ENCODE data around the gene FAM222B. TPM values are rescaled to one million over a fixed set of nuclear protein-coding genes. Genes with fewer than 3 reads are reported as not detected.

Gene FAM222B, protein sequence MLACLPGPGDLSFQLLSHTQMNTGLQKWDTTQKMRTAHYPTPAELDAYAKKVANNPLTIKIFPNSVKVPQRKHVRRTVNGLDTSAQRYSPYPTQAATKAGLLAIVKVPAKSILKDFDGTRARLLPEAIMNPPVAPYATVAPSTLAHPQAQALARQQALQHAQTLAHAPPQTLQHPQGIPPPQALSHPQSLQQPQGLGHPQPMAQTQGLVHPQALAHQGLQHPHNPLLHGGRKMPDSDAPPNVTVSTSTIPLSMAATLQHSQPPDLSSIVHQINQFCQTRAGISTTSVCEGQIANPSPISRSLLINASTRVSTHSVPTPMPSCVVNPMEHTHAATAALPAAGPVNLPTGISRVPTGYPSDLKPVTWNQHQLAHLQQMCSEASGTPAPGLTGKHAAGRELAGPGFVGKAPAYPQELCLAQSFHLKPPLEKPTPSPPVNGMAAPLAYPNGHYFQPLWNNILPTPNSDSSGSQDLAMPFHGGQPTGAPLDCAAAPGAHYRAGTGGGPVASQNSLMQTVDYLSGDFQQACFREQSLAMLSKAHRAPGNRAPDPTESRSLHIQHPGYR
- total RNA-seq = 10 to 100 TPM; 18.7 to 25.1 TPM

DNA sequence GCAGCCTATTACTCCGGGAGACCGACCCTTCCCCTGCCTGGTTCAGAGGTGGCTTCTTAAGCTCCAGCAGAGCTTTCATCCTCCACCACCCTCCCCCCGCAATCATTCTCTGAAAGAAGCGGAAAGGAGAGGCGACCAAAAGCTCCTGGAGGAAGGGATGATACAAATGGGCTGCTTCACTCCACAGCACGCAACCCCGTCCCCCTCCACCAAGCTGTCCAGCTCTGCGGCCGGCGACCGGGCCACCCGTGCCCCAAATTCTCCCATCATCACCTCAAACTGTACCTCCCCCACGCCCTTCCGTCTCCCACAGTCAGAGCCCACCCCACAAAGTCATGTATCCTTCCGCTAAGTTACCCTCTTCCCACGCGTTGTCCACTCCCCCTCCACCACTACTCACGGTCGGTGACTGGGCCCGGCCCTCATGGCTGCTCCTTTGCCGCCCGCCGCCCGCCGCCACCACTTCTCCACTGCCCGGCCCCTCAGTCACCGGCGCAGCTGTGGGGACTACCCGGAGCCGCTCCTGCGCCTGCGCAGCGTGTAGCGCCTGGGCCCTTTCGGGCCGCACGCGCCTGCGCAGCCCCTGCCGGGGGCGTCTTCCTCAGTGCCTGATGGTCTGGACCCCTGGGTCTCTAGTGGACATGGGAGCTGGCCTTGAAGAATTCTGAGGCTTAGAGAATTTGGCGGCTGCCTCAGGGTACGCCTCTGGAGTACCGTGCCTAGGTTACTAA, at the start of gene FAM222B:
FAM222B (minus strand) TSS at position 509 of the 731 bp plus-strand sequence. CDS start 76,123 bp downstream, outside the sequence.
- H3K4me3 Mint-ChIP-seq = peak within 1 kb of the TSS; percentile 100
- H3K4me1 Mint-ChIP-seq = peaks cover 13% of the 10 kb centered on the region
- peak within 1 kb of the TSS; percentile 99 for H3K27ac Mint-ChIP-seq
- H3K9me3 Mint-ChIP-seq = no peaks in the 10 kb centered on the region
- ATAC-seq (replicated peaks) = peak; percentile 98
- H3K36me3 Mint-ChIP-seq (ENCODE audit: low read depth) = peaks cover 17% of the 10 kb centered on the region
- no peaks in the 10 kb centered on the region for H3K27me3 Mint-ChIP-seq

DNA sequence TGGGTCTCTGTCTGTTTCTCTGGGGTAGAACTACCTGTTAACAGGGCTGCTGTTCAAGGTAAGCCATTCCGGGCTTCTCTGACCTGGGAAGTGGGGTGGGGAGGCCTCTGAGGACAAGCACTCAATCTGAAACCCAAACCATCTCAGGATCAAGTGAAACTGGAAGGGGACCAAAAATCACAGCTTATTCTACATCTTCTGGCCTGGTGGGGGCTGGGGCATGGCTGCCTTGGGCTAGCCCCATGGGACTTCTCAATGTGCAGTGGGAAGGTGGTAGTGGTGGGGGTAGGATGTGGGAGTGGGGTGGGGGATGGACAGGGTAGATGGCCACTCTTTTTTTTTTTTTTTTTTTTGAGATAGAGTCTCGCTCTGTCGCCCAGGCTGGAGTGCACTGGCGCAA, 49.4 kb upstream of the FAM222B start:
- ATAC-seq (replicated peaks) = no peak
- H3K36me3 Mint-ChIP-seq (ENCODE audit: low read depth) = peaks cover 50% of the 10 kb centered on the region
- H3K27ac Mint-ChIP-seq = peak overlapping the region; percentile 100
- H3K4me3 Mint-ChIP-seq = peak overlapping the region; percentile 66
- peaks cover 36% of the 10 kb centered on the region for H3K4me1 Mint-ChIP-seq
- no peaks in the 10 kb centered on the region for H3K9me3 Mint-ChIP-seq
- H3K27me3 Mint-ChIP-seq = no peaks in the 10 kb centered on the region

DNA sequence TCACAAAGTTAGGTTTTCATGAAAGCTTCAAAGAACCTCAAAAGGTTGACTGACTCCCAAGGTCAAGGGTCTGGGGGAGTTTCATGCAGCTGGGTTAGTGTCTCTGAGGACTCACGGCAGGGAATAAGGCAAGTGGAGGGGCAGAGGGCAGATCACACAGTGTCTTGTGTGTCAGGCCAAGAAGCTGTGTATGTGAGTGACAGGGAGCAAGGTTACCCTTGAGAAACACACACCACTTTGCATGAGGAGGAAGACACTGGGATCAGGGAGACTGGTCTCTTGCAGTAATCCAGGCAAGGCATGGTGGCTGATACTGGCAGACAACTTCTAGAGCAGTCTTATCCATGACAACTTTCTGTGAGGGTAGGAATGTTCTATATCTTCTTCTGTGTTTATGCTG, 48.6 kb upstream of the FAM222B start:
- H3K9me3 Mint-ChIP-seq = no peaks in the 10 kb centered on the region
- H3K4me3 Mint-ChIP-seq = peak overlapping the region; percentile 66
- no peaks in the 10 kb centered on the region for H3K27me3 Mint-ChIP-seq
- no peak for ATAC-seq (replicated peaks)
- peak overlapping the region; percentile 100 for H3K27ac Mint-ChIP-seq
- H3K36me3 Mint-ChIP-seq (ENCODE audit: low read depth) = peaks cover 41% of the 10 kb centered on the region
- peaks cover 37% of the 10 kb centered on the region for H3K4me1 Mint-ChIP-seq

DNA sequence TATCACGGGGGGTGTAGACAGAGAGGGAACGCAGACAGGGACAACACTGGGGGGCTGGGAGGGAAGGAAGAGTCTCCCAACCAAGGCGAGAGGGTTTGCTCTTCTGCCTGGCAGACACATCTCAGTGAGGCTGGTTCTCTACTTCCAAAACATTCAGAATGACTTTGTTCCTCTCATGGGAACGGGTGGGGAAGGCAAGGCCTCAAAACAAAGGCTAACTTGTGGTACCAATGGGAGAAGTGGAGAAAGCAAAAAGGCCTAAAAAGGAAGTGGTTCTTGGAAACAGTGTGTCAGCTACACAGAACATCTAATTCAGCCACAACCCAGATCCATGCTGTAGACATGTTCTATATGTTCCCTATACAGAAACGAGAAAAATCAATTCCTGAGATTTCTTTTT, 47.4 kb upstream of the FAM222B start:
- Mint-ChIP-seq H3K9me3 (no peaks in the 10 kb centered on the region), H3K27ac (peak overlapping the region; percentile 74), H3K4me3 (no peak overlapping the region), H3K27me3 (no peaks in the 10 kb centered on the region), H3K4me1 (peaks cover 29% of the 10 kb centered on the region), H3K36me3 (ENCODE audit: low read depth) (peaks cover 38% of the 10 kb centered on the region)
- peak; percentile 30 for ATAC-seq (replicated peaks)

DNA sequence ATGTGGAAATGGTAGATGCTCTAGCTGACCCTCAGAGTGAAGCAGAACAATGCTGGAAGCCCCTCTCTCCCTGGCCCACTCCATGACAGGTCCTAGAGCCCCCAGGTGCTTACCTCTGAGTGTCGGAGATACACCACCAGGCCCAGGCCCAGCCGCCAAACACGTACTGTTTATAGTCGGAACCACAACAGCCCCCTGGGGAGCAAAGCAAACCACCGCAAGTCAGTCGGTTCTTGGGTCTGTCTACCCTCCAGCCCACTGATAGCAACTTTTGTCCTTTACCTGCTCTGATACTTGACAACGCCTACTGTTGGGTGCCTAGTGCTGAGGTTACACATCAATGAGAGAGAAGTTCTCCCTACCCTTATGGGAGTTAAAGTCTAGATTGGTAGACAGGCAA, 46.2 kb upstream of the FAM222B start:
- peaks cover 27% of the 10 kb centered on the region for H3K4me1 Mint-ChIP-seq
- H3K27me3 Mint-ChIP-seq = no peaks in the 10 kb centered on the region
- peaks cover 47% of the 10 kb centered on the region for H3K36me3 Mint-ChIP-seq (ENCODE audit: low read depth)
- no peak for ATAC-seq (replicated peaks)
- H3K27ac Mint-ChIP-seq = peak overlapping the region; percentile 61
- no peaks in the 10 kb centered on the region for H3K9me3 Mint-ChIP-seq
- no peak overlapping the region for H3K4me3 Mint-ChIP-seq

DNA sequence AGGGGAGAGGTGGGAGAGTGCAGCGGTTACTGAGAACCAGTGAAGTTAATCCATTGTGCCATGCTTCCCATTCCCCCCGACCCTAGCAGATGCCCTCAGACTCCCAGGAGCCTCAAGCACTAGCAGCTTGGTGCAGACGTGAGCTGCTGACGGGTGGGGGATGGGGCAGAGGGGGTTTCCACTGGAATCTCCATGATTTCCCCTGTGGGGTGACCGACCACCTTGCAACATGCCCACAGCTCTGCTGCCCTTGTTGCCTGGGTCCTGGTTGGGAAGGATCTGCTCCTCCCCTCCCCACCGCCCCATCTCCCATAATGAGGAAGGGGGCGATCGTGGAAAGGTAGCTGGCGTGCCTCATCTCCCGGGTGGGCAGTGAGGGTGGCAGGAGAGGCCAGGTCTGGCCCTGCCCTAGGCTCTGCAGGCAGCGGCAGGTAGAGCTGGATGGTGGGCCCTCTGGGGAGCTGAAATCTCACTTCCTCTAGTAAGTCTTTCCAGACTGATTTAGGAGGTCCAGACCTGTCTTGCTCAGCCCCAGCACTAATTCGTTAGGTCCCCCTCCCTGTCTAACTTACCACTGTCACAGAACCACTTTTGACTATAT, 45.4 kb upstream of the FAM222B start:
- peaks cover 43% of the 10 kb centered on the region for H3K36me3 Mint-ChIP-seq (ENCODE audit: low read depth)
- no peak overlapping the region for H3K27ac Mint-ChIP-seq
- peaks cover 18% of the 10 kb centered on the region for H3K4me1 Mint-ChIP-seq
- no peak for ATAC-seq (replicated peaks)
- H3K4me3 Mint-ChIP-seq = no peak overlapping the region
- no peaks in the 10 kb centered on the region for H3K27me3 Mint-ChIP-seq
- H3K9me3 Mint-ChIP-seq = no peaks in the 10 kb centered on the region

DNA sequence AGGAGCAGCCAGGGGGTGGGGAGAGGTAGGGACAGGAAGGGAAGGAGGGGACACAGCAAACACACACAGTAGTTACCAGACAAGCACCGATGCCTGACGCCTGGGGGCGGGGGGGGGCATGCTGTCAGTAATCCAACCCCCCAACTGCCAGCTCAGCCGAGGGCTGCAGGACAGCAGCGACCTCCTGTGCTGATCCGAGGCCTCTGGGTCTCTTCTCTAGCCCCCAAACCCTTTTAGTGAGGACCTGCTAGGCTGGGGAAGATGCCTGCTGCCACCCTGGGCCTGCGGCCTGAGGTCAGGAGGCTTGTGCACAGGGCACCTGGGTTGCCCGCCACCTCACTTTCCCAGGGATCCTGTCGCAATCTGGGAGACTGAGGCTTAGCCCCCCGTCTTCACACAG, 43.4 kb upstream of the FAM222B start:
- H3K36me3 Mint-ChIP-seq (ENCODE audit: low read depth) = peaks cover 48% of the 10 kb centered on the region
- peak overlapping the region; percentile 51 for H3K27ac Mint-ChIP-seq
- no peak for ATAC-seq (replicated peaks)
- no peaks in the 10 kb centered on the region for H3K27me3 Mint-ChIP-seq
- no peaks in the 10 kb centered on the region for H3K9me3 Mint-ChIP-seq
- H3K4me3 Mint-ChIP-seq = no peak overlapping the region
- H3K4me1 Mint-ChIP-seq = peaks cover 6% of the 10 kb centered on the region

DNA sequence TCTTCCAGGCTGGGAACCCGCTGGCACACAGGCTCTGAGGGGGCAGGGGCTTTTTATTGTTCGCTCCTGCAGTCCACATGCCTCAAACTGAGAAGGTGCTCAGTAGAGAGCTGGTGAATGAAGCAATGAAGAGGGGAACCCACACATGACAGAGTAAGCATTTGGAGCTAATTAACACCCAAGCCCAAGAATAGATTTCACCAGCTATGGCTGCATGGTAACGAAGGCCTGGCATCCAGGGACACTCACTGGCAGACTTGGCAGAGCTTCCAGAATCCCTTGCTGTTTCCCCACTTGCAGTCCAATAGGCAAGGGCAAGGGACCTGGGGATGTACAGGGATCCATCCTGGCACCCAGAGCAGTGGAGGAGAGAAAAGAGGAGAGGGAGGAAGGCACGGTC, 42.8 kb upstream of the FAM222B start:
- Mint-ChIP-seq H3K4me3 (no peak overlapping the region), H3K36me3 (ENCODE audit: low read depth) (peaks cover 48% of the 10 kb centered on the region), H3K4me1 (peaks cover 5% of the 10 kb centered on the region), H3K9me3 (no peaks in the 10 kb centered on the region), H3K27me3 (no peaks in the 10 kb centered on the region), H3K27ac (peak overlapping the region; percentile 52)
- no peak for ATAC-seq (replicated peaks)

DNA sequence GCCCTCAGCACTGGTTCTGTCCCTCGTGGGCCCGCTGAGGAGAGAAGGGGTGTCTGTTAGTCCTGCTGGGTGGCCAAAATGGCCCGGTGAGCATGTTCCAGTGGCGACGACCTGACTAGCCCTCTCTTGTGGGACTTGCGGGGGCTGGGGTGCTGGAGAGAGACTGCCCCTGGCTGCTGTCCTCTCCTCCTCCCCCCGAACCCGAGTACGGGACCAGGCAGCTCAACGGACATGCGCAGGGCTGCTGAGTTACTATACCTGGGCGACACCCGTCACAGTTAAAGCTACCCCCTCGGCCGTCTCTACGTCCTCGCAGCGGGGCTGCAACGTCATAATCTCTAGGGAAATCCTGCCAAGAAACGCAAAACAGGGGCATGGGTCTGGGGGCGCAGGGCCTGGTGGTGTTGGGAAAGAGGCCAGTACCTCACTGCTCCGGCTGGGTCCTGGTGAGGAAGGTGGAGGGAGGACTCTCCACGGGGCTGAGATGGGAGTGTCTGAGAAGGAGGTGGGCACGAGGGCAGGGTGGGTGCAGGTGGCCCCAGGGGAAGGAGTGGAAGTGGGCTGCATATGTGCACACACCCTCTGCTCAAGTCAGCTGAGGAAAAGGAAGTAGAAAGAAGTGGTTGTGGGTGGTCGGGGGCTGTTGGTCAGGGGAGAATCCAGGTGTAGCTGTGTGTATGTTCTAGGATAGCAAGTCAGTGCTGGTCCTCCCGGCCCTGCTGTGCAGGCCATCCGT, 41.5 kb upstream of the FAM222B start:
- H3K27me3 Mint-ChIP-seq = no peaks in the 10 kb centered on the region
- H3K9me3 Mint-ChIP-seq = no peaks in the 10 kb centered on the region
- peaks cover 59% of the 10 kb centered on the region for H3K36me3 Mint-ChIP-seq (ENCODE audit: low read depth)
- no peak overlapping the region for H3K4me3 Mint-ChIP-seq
- no peak overlapping the region for H3K27ac Mint-ChIP-seq
- H3K4me1 Mint-ChIP-seq = peaks cover 5% of the 10 kb centered on the region
- no peak for ATAC-seq (replicated peaks)

DNA sequence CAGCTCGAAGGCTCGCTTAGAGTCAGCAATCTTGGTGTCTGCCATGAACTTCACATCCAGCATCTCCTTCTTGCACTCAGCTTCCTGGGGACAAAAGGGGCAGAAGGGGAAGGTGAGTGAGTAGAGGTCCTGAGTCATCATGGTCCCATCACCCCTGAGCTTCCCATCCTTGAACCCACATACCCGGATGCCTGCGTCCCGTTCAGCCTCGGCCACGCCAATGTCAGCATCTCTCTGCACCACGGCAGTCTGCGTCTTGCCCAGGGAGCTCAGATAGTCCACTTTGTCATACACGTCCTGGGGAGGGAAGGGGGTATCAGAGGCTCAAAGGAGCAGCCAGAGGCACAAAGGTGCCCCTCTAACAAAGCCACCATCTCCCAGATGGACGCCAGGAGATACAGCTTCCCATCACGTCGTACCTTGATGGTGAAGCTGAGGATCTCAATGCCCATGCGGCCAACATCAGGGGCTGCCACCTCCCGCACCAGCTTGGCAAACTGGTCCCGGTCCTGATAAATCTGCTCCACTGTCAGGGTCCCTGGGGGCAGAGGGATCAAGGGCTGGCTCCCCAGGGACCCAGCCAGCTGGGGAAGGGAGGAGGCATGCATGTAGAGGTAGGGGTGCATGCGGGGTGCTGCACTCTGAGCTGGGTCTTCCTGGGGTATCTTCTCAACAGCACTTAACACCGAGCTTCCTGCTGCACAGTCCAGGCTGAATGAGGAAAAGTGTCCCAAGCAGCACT, 39.7 kb upstream of the FAM222B start:
- Mint-ChIP-seq H3K9me3 (no peaks in the 10 kb centered on the region), H3K4me1 (peaks cover 13% of the 10 kb centered on the region), H3K36me3 (ENCODE audit: low read depth) (peaks cover 72% of the 10 kb centered on the region), H3K27ac (peak overlapping the region; percentile 41), H3K4me3 (no peak overlapping the region), H3K27me3 (no peaks in the 10 kb centered on the region)
- no peak for ATAC-seq (replicated peaks)

DNA sequence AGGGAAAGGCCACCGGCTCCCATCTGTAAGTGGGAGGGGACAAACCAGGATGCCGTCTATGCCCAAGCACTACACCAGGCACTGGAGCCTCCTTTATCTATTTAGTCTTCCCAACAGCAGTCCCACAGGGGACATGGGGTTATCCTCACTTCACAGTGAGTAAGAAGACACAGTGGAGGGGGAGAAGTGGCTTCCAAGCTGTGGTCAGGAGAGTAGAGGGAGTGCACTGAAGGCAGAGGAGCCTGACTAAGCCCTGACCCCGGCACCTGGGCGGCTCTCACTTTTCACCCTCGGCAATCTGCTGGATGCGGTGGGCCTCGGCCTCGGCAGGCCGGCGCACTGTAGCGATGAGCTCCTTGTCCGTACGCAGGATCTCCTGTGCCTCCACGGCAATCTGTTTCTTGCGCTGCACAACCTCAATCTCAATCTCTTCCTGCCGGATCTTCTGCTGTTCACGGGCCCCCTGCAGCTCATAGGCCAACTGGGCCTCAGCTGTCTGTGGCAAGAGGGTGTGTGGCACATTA, 39.0 kb upstream of the FAM222B start:
- ATAC-seq (replicated peaks) = no peak
- Mint-ChIP-seq H3K4me3 (no peak overlapping the region), H3K4me1 (peaks cover 10% of the 10 kb centered on the region), H3K36me3 (ENCODE audit: low read depth) (peaks cover 72% of the 10 kb centered on the region), H3K27ac (peak overlapping the region; percentile 41), H3K9me3 (no peaks in the 10 kb centered on the region), H3K27me3 (no peaks in the 10 kb centered on the region)

DNA sequence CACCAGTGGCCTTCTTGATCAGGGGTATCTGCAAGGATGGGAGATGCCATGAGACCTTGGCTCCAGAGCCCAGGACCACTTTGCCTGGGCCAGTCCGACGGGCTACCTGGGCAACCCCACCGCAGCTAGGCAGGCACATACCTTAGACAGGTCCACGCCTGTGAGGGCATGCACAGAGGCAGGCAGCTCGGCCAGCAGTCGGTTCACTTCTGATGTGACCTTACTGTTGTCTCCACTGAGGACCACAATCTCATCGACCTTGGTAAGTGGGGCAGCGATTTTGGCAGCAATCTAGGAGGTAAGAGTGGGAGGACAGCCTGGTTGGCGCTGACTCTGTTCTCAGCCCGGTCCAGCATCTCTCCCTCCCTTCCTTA, 38.0 kb upstream of the FAM222B start:
- H3K4me3 Mint-ChIP-seq = no peak overlapping the region
- H3K4me1 Mint-ChIP-seq = peaks cover 21% of the 10 kb centered on the region
- H3K9me3 Mint-ChIP-seq = no peaks in the 10 kb centered on the region
- no peaks in the 10 kb centered on the region for H3K27me3 Mint-ChIP-seq
- H3K36me3 Mint-ChIP-seq (ENCODE audit: low read depth) = peaks cover 71% of the 10 kb centered on the region
- no peak overlapping the region for H3K27ac Mint-ChIP-seq
- no peak for ATAC-seq (replicated peaks)

DNA sequence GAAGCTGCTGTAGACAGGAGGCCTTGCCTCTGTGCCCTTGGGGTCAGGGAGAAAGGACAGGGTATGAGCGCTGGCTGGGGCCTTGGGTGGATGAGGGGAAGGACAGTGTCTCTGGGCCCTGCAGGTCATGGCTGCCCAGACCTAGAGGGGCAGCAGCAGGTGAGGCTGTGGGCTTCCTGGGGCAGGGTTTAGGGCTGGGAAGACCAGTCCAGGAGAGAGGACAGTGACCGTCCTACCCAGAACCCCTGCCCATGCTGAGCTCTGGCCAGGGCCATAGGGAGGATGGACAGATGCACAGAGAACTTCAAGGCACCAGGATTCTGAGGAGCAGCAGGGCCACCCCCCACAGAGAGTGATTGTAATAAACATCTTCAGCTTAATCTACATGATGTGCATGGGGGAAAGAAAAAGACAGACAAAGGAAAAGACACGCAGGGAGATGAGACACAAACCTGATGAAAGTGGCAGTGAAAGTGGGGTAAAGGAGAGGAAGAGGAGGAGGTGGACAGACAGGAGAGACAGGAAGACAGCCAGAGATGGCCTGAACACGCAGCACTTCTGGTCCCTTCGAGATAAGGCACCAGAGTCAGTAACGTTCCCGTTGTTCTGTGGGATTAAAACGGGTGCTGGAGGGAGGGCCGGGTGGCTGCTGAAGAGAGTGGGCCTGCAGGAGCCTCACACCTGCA, 37.4 kb upstream of the FAM222B start:
- Mint-ChIP-seq H3K27ac (no peak overlapping the region), H3K27me3 (no peaks in the 10 kb centered on the region), H3K36me3 (ENCODE audit: low read depth) (peaks cover 66% of the 10 kb centered on the region), H3K4me3 (no peak overlapping the region), H3K9me3 (no peaks in the 10 kb centered on the region), H3K4me1 (peaks cover 23% of the 10 kb centered on the region)
- no peak for ATAC-seq (replicated peaks)
